HG02642 (cell line): ENCODE results near the gene NOSIP.

ENCODE experiments used
- ATAC-seq: cut with Tn5 transposase; IDR thresholded peaks from one replicate; pipeline ENCODE4 v1.9.1; 2021; ENCODE audit warnings: mild to moderate bottlenecking; ENCODE audit not compliant: unreplicated experiment, poor library complexity

The NOSIP gene

GRCh38 chr19:49552749-49553148 is 27.6 kb downstream of the NOSIP start:
- ATAC-seq, result no peak

GRCh38 chr19:49551531-49551930 is 28.8 kb downstream of the NOSIP start:
- no peak for ATAC-seq

DNA sequence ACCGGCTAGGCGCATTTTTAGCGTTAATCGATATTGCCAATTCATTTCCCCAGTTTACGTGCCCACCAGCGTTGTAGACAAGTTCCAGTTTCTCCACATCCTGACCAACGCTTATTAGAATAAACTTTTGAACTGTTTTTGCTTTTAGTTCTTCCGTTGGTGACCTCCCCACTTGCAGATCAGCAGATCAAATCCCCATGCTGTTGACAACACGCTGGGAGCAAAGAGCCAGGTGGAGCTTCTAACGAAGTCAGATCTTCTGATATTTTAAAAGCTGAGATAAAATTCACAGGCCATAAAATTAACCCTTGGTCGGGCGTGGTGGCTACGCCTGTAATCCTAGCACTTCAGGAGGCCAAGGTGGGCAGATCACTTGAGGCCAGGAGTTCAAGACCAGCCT is 31.3 kb downstream of the NOSIP start:
- ATAC-seq, result no peak

DNA sequence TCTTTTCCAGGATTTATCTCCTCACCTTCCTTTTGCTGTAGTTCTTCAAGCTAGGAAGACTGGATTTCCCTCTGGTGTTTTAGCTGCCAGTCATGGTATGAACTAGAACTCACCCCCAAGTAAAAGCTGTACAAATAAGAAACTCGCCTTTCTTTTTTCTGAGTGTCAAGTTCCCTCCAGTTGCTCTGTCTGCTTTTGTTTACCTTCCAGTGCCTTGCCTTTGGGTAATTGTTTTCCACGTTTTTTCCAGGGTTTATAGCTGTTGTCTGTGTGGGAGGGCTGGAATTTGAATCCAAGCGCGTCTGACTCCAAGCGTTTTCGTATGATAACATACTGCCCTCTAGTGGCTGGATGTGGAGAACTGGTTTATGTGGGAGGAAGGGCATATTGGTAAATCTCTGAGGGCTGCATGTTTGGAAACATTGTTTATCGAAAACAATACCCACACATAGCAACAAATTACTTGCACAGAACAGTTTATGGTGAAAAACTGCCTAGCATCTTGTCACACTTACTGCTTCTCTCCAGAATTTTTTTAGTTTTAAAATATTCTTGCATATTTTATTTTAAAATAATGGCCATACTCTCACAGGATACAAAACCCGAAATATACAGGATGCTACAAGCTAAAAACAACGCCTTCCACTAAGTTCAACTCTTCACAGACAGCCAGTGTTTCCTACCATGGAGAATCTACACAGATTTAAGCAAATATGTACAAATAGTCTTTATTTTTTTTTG is 33.4 kb downstream of the NOSIP start:
- ATAC-seq, result no peak

- no peak for ATAC-seq
Observed at GRCh38 chr19:49544154-49544553, 36.2 kb downstream of the NOSIP start.

DNA sequence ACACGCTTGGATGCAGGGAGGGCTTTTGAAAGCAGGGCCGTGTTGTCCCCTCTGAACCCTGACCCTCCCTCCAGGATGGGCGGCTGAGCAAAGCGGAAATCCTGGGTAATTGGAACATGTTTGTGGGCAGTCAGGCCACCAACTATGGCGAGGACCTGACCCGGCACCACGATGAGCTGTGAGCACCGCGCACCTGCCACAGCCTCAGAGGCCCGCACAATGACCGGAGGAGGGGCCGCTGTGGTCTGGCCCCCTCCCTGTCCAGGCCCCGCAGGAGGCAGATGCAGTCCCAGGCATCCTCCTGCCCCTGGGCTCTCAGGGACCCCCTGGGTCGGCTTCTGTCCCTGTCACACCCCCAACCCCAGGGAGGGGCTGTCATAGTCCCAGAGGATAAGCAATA is 37.3 kb downstream of the NOSIP start:
- ATAC-seq, result no peak

DNA sequence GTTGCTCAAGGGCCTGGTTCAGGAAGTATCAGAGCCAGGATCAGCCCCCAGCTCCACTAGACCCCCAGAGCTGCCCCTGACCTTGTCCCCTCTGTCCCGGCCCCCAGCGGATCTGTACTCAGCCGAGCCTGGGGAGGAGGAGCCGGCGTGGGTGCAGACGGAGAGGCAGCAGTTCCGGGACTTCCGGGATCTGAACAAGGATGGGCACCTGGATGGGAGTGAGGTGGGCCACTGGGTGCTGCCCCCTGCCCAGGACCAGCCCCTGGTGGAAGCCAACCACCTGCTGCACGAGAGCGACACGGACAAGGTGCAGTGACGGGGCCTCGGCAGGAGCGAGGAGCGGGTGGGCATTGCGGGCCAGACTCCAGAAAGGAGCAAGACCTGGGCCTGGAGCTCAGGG is 37.9 kb downstream of the NOSIP start:
- no peak for ATAC-seq

DNA sequence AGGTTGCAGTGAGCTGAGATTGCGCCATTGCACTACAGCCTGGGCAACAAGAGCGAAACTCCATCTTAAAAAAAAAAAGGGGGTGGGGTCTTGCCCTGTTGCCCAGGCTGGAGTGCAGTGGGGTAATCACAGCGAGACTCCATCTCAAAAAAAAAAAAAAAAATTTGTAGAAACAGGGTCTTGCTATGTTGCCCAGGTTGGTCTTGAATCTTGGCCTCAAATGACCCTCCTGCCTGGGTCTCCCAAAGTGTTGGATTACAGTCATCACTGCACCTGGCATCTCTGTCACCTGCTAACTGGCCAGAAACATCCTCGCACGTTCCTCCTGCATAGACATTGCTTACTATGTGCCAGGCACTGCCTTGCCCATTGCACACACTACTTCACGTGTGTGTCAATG is 38.4 kb downstream of the NOSIP start:
- ATAC-seq, result no peak

DNA sequence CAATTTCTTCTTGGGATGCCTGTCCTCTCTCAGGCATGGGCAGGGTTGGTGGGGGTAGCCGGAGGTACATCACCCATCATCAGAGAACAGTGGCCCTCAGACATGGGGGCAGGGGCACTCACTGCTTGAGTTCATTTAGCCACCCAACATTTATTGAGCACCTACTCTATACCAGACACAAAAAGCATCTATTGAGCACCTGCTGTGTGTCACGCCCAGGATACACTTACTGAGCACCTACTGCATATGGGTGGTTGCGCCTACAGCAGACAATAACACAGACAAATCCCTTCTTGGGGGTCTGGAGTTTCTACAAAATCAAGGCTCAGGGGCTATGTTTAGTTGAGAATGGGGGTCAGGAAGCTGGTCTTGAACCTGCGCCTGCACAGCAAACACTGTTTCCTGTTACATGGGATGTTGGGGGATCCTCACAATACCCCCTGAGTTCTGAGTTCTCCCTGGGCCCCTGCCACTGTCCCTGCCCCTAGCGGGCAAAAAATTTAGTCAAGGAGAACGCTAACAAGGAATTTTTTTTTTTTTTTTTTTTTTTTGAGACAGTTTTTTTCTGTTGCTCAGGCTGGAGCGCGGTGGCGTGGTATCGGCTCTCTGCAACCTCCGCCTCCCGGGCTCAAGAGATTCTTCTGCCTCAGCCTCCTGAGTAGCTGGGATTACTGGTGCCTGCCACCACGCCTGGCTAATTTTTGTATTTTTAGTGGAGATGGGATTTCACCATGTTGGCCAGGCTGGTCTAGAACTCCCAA is 41.0 kb downstream of the NOSIP start:
- ATAC-seq, result no peak

DNA sequence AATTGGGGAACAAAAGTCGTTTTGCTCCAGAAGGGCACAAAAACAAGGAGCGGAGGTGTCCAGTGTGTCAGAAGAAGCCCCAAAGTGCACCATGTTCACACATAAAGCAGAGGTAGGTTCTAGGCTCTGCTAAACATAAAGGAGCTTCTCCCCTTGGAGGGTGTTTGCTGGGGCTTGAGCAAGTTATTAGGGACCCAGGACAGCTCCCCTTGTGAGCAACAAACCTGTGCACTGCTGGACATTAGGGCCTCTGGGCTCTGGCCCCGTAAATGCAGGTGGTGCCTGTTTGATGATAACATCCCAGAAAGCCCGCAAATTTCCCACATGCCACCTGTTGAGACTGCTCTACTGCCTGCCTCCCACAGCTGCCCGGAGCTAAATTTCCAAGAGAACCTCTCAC is 41.7 kb downstream of the NOSIP start:
- no peak for ATAC-seq

- ATAC-seq, result no peak
Observed at GRCh38 chr19:49536921-49537462, 43.4 kb downstream of the NOSIP start.

GRCh38 chr19:49534632-49535385 is 45.5 kb downstream of the NOSIP start:
- ATAC-seq, result no peak

GRCh38 chr19:49533551-49534488 is 46.5 kb downstream of the NOSIP start:
- ATAC-seq, result peak; percentile 73

- ATAC-seq, result no peak
Observed at GRCh38 chr19:49530708-49531107, 49.6 kb downstream of the NOSIP start.

DNA sequence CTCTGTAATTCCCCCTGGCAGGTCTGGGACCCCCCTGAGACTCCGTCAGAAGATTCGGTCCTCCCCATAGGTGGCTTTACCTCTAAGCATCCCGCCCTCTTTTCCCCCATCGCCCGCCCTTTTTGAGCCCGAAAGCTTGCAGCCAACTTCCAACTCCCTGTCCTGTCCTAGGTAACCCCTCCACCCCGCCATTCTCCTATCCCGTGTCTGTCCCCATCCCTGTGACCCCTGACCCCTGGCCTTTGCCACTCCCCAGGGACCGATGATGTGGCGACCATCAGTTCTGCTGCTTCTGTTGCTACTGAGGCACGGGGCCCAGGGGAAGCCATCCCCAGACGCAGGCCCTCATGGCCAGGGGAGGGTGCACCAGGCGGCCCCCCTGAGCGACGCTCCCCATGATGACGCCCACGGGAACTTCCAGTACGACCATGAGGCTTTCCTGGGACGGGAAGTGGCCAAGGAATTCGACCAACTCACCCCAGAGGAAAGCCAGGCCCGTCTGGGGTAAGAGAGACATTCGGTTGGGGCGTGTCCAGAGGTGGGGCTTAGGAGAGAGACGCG is 52.1 kb downstream of the NOSIP start:
- no peak for ATAC-seq

DNA sequence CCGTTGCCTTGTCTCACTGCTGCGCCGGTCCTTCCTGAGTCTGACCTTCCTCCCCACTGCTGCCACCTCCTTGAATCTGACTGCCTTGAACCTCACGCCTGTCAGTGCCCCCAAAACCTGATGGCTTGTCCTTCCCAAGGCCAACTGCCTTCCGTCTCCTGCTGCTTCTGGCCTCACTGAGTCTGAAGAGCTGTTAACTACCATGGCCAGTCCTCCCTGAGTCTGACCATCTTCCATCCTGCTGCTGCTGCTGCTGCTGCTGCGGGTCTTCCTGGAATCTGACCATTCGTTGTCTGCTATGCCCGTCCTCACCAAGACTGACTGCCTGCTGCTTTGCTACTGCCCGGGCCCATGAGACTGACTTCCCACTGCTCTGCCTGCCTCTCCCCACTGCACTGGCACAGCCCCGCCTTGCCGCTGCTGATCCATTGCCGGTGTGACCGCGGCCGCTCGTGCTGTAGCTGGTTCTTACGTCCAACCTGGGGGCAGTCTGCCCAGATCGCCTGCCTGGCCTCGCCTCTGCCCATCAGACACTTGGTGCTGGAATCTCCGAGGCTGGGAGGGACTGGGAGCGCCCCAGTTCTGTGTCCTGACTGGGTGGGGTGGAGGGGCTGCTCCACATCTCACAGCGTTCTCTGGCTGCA is 55.4 kb downstream of the NOSIP start:
- ATAC-seq, result no peak

DNA sequence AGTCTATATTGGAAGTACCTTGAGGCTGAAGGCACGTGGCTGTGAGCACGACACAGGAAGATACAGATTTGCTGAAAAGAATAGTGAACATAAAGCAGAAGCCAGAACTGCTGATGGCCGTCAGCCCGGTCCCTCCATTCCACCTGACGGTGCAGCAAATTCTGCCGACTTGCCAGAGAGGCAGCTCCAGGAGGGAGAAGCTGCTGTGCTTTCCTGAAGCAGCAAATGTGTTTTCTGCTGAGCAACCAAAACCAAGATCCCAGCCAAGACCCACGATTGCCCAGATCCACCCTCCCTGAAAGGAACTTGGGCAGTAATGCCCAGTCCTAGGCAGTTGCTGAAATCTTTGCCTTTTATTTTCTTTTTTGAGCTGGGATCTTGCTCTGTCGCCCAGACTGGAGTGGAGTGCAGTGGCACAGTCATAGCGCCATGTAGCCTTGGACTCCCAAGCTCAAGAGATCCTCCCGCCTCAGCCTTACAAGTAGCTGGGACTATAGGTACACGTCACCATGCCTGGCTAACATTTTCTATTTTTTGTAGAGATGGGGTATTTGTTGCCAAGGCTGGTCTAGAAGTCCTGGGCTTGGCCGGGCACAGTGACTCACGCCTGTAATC is 59.5 kb downstream of the NOSIP start:
- ATAC-seq, result no peak

DNA sequence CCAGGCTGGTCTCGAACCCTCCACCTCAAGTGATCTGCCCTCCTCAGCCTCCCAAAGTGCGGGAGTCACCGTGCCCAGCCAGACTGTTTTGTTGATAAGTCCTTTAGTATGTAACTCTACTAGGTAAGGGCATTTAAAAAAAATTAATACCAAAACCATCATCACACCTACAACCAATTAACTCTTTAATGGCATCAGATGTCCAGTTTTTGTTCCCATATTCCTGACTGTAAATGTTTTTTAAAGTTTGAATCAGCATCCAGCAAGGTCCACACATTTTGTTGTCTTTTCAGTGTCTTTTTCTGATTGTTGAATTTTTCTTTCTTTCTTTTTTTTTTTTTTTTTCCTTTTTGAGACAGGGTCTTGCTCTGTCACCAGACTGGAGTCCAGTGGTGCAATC is 62.3 kb downstream of the NOSIP start:
- no peak for ATAC-seq

GRCh38 chr19:49515767-49516166 is 64.6 kb downstream of the NOSIP start:
- no peak for ATAC-seq
